ENCODE results near the gene AKR1B15.
A peak's percentile ranks its signal among the peaks of the same experiment; 100 is the strongest.
"Not testable (repeated sequence)": the region's sequence is repeated elsewhere in the genome, so short reads cannot be mapped to it uniquely, and the experiment has no call there.

Gene AKR1B15

GRCh38 chr7:134563398-134563749, 14.5 kb downstream of the AKR1B15 start:
- DNase-seq (ENCODE audit: low spot score): not testable (repeated sequence)

GRCh38 chr7:134565643-134566136, 16.8 kb downstream of the AKR1B15 start:
- no peak for DNase-seq (ENCODE audit: low spot score)

- no peak for DNase-seq (ENCODE audit: low spot score)
Observed at GRCh38 chr7:134567368-134567767, 18.5 kb downstream of the AKR1B15 start.

- not testable (repeated sequence) for DNase-seq (ENCODE audit: low spot score)
Observed at GRCh38 chr7:134569962-134570361, 21.1 kb downstream of the AKR1B15 start.

- DNase-seq (ENCODE audit: low spot score): no peak
Observed at GRCh38 chr7:134571101-134571500, 22.2 kb downstream of the AKR1B15 start.

GRCh38 chr7:134571746-134572461, 23.0 kb downstream of the AKR1B15 start:
- DNase-seq (ENCODE audit: low spot score): no peak

GRCh38 chr7:134574322-134574721, 25.4 kb downstream of the AKR1B15 start:
- DNase-seq (ENCODE audit: low spot score): no peak

- DNase-seq (ENCODE audit: low spot score): no peak
Observed at GRCh38 chr7:134584290-134584689, 35.4 kb downstream of the AKR1B15 start.

GRCh38 chr7:134585897-134586296, 37.0 kb downstream of the AKR1B15 start:
- DNase-seq (ENCODE audit: low spot score): no peak

- no peak for DNase-seq (ENCODE audit: low spot score)
Observed at GRCh38 chr7:134587750-134588149, 38.8 kb downstream of the AKR1B15 start.

- DNase-seq (ENCODE audit: low spot score): no peak
Observed at GRCh38 chr7:134589491-134589941, 40.6 kb downstream of the AKR1B15 start.

GRCh38 chr7:134593530-134594392, 44.9 kb downstream of the AKR1B15 start:
- peak; percentile 94 for DNase-seq (ENCODE audit: low spot score)

- DNase-seq (ENCODE audit: low spot score): no peak
Observed at GRCh38 chr7:134594877-134595276, 46.0 kb downstream of the AKR1B15 start.

- DNase-seq (ENCODE audit: low spot score): peak; percentile 89
Observed at GRCh38 chr7:134599371-134599770, 50.5 kb downstream of the AKR1B15 start.

GRCh38 chr7:134601459-134601858, 52.5 kb downstream of the AKR1B15 start:
- DNase-seq (ENCODE audit: low spot score): no peak

- peak; percentile 34 for DNase-seq (ENCODE audit: low spot score)
Observed at GRCh38 chr7:134602881-134603451, 54.1 kb downstream of the AKR1B15 start.

GRCh38 chr7:134605978-134606923, 57.3 kb downstream of the AKR1B15 start:
- peak; percentile 83 for DNase-seq (ENCODE audit: low spot score)

GRCh38 chr7:134611611-134612151, 62.8 kb downstream of the AKR1B15 start:
- no peak for DNase-seq (ENCODE audit: low spot score)

- DNase-seq (ENCODE audit: low spot score): no peak
Observed at GRCh38 chr7:134612197-134612596, 63.3 kb downstream of the AKR1B15 start.

GRCh38 chr7:134613623-134614347, 64.9 kb downstream of the AKR1B15 start:
- no peak for DNase-seq (ENCODE audit: low spot score)

- no peak for DNase-seq (ENCODE audit: low spot score)
Observed at GRCh38 chr7:134616611-134617010, 67.7 kb downstream of the AKR1B15 start.
